ENCODE results near the gene BAIAP2. TPM values are rescaled to one million over a fixed set of nuclear protein-coding genes. Genes with fewer than 3 reads are reported as not detected.
"Not testable (repeated sequence)": the region's sequence is repeated elsewhere in the genome, so short reads cannot be mapped to it uniquely, and the experiment has no call there.

BAIAP2 gene
- total RNA-seq, 1 experiment from 2014 or later: 67.0 TPM

- TF ChIP-seq CTCF (IDR thresholded peaks at IDR 0.05; ENCODE audit: unreplicated experiment): no peak
- DNase-seq (ENCODE audit: unreplicated experiment): no peak
- no peaks in the 10 kb centered on the region for H3K9me3 Mint-ChIP-seq (ENCODE audit: unreplicated experiment)
- ChIA-PET CTCF (interaction anchor here (0.6 kb wide), 1 partner anchor 21 kb away, joined by 4 read pairs; no protein-coding TSS in a partner anchor), POLR2A (no interaction called here)
- H3K4me3 Mint-ChIP-seq (ENCODE audit: unreplicated experiment): no peak overlapping the region
- BruUV-seq (replicated peaks): no TSS peak
- H3K27ac Mint-ChIP-seq (ENCODE audit: low read depth, unreplicated experiment): no peak overlapping the region
- H3K27me3 Mint-ChIP-seq (ENCODE audit: insufficient read depth, unreplicated experiment): peaks cover 15% of the 10 kb centered on the region
- H3K36me3 Mint-ChIP-seq (ENCODE audit: insufficient read depth, unreplicated experiment): no peaks in the 10 kb centered on the region
- H3K4me1 Mint-ChIP-seq (ENCODE audit: insufficient read depth, unreplicated experiment): no peaks in the 10 kb centered on the region
- intact Hi-C loops (cut with micrococcal nuclease): no loop called here
These were observed 115.6 kb downstream of the BAIAP2 start for GRCh38 chr17:81150377-81151077.

- DNase-seq (ENCODE audit: unreplicated experiment): no peak
- intact Hi-C loops (cut with micrococcal nuclease): no loop called here
- peaks cover 15% of the 10 kb centered on the region for H3K27me3 Mint-ChIP-seq (ENCODE audit: insufficient read depth, unreplicated experiment)
- no peak overlapping the region for H3K4me3 Mint-ChIP-seq (ENCODE audit: unreplicated experiment)
- ChIA-PET POLR2A (interaction anchor here (0.7 kb wide), 1 partner anchor 51 kb away, joined by 4 read pairs; no protein-coding TSS in a partner anchor), CTCF (interaction anchor here (0.7 kb wide), 1 partner anchor 285 kb away, joined by 3 read pairs; no protein-coding TSS in a partner anchor)
- no peak for TF ChIP-seq CTCF (IDR thresholded peaks at IDR 0.05; ENCODE audit: unreplicated experiment)
- no peaks in the 10 kb centered on the region for H3K36me3 Mint-ChIP-seq (ENCODE audit: insufficient read depth, unreplicated experiment)
- no peaks in the 10 kb centered on the region for H3K9me3 Mint-ChIP-seq (ENCODE audit: unreplicated experiment)
- no peaks in the 10 kb centered on the region for H3K4me1 Mint-ChIP-seq (ENCODE audit: insufficient read depth, unreplicated experiment)
- no peak overlapping the region for H3K27ac Mint-ChIP-seq (ENCODE audit: low read depth, unreplicated experiment)
- BruUV-seq (replicated peaks): no TSS peak
These were observed 116.3 kb downstream of the BAIAP2 start for GRCh38 chr17:81151278-81151677.

GRCh38 chr17:81152288-81152828 is 117.4 kb downstream of the BAIAP2 start:
- H3K4me3 Mint-ChIP-seq (ENCODE audit: unreplicated experiment): no peak overlapping the region
- peaks cover 15% of the 10 kb centered on the region for H3K27me3 Mint-ChIP-seq (ENCODE audit: insufficient read depth, unreplicated experiment)
- no peak overlapping the region for H3K27ac Mint-ChIP-seq (ENCODE audit: low read depth, unreplicated experiment)
- BruUV-seq (replicated peaks): no TSS peak
- no peaks in the 10 kb centered on the region for H3K36me3 Mint-ChIP-seq (ENCODE audit: insufficient read depth, unreplicated experiment)
- CTCF ChIA-PET: interaction anchor here (1.6 kb wide), 1 partner anchor 9 kb away, joined by 6 read pairs; no protein-coding TSS in a partner anchor
- H3K4me1 Mint-ChIP-seq (ENCODE audit: insufficient read depth, unreplicated experiment): no peaks in the 10 kb centered on the region
- intact Hi-C loops (cut with micrococcal nuclease): no loop called here
- no peak for DNase-seq (ENCODE audit: unreplicated experiment)
- POLR2A ChIA-PET: interaction anchor here (0.6 to 1.1 kb wide), 2 partner anchors 17 to 27 kb away, joined by 3 read pairs; no protein-coding TSS in a partner anchor
- no peaks in the 10 kb centered on the region for H3K9me3 Mint-ChIP-seq (ENCODE audit: unreplicated experiment)
- no peak for TF ChIP-seq CTCF (IDR thresholded peaks at IDR 0.05; ENCODE audit: unreplicated experiment)

- peaks cover 15% of the 10 kb centered on the region for H3K27me3 Mint-ChIP-seq (ENCODE audit: insufficient read depth, unreplicated experiment)
- POLR2A ChIA-PET: interaction anchor here (0.7 to 1.1 kb wide), 2 partner anchors 26 to 1152 kb away, joined by 3 read pairs; no protein-coding TSS in a partner anchor
- DNase-seq (ENCODE audit: unreplicated experiment): peak; percentile 40
- BruUV-seq (replicated peaks): no TSS peak
- H3K36me3 Mint-ChIP-seq (ENCODE audit: insufficient read depth, unreplicated experiment): no peaks in the 10 kb centered on the region
- H3K9me3 Mint-ChIP-seq (ENCODE audit: unreplicated experiment): no peaks in the 10 kb centered on the region
- no peaks in the 10 kb centered on the region for H3K4me1 Mint-ChIP-seq (ENCODE audit: insufficient read depth, unreplicated experiment)
- intact Hi-C loops (cut with micrococcal nuclease): no loop called here
- H3K4me3 Mint-ChIP-seq (ENCODE audit: unreplicated experiment): no peak overlapping the region
- CTCF ChIA-PET: interaction anchor here (0.6 to 1.6 kb wide), 3 partner anchors 10 to 369 kb away, joined by 3 to 6 read pairs (median 3); no protein-coding TSS in a partner anchor
- no peak for TF ChIP-seq CTCF (IDR thresholded peaks at IDR 0.05; ENCODE audit: unreplicated experiment)
- no peak overlapping the region for H3K27ac Mint-ChIP-seq (ENCODE audit: low read depth, unreplicated experiment)
These were observed 118.4 kb downstream of the BAIAP2 start for GRCh38 chr17:81153340-81153803.

- H3K36me3 Mint-ChIP-seq (ENCODE audit: insufficient read depth, unreplicated experiment); H3K4me1 Mint-ChIP-seq (ENCODE audit: insufficient read depth, unreplicated experiment); BruUV-seq (replicated peaks); H3K9me3 Mint-ChIP-seq (ENCODE audit: unreplicated experiment); H3K27ac Mint-ChIP-seq (ENCODE audit: low read depth, unreplicated experiment); H3K4me3 Mint-ChIP-seq (ENCODE audit: unreplicated experiment); DNase-seq (ENCODE audit: unreplicated experiment); intact Hi-C loops (cut with micrococcal nuclease): not testable (repeated sequence)
- ChIA-PET CTCF (interaction anchor here (0.6 to 1.6 kb wide), 4 partner anchors 11 to 369 kb away, joined by 3 to 6 read pairs (median 3); no protein-coding TSS in a partner anchor), POLR2A (interaction anchor here (0.7 kb wide), 1 partner anchor 1152 kb away, joined by 3 read pairs; no protein-coding TSS in a partner anchor)
- H3K27me3 Mint-ChIP-seq (ENCODE audit: insufficient read depth, unreplicated experiment): peaks cover 15% of the 10 kb centered on the region
These were observed 119.1 kb downstream of the BAIAP2 start for GRCh38 chr17:81154016-81154415.

Data from MCF 10A (cell line).